Thyroid gland (tissue), 4 donors: ENCODE results near the gene CTNNBL1.

Source experiments
- CTCF ChIP-seq, 6 experiments: fragments of 200-600 bp in 3 of 6; fragments of 450-650 bp in 3 of 6; sonication (generic) in 3 of 6; IDR thresholded peaks; one replicate each; pipeline ENCODE4 v1.5.1; 2016 to 2019; ENCODE audit warnings: antibody characterized with exemption in 6 of 6, mild to moderate bottlenecking in 2 of 6, inconsistent platforms in 1 of 6, moderate library complexity in 1 of 6
- POLR2A ChIP-seq, 2 donors: fragments of 450-650 bp; IDR thresholded peaks; one replicate each; pipeline ENCODE4 v1.6.1; 2017; ENCODE audit warnings: antibody characterized with exemption in 2 of 2, mild to moderate bottlenecking in 2 of 2, moderate library complexity in 1 of 2

DNA sequence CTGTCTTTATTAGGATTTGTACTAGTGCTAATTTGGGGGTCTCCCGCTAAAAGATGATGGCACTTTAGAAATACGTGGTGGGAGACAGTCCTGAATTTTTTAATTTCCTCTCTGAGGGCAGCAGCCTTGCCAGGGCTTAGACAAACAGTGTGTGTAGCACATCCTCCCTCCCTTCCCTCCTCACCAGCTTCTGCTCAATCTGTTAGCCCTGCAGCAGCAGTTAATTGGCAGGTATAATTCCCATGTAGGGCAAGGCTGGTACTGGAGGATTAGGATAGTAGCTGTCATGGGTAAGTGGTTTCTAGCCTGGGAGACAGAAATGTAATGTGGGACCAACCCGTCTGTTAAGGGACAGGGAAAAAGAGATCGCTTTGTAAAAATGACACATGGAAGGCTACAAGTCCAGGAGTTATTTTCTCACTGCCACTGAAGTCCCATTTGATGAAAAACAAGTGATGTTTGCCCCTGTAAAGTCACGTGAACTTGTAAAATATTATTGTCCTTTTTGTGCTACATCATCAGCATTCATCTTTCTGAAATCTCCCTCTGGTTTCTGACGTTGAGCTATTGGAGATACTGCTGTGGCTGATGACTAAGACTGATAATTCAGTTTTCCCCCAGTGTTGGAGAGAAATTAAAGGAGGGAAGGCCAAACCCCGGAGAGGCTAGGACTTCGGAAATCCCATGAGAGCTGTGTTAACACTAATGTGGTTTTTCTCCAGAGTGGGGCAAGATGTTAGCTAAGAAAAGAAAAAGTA is 40.6 kb downstream of the CTNNBL1 start:
- TF ChIP-seq CTCF (IDR thresholded peaks at IDR 0.05): no peak
- TF ChIP-seq POLR2A (IDR thresholded peaks at IDR 0.05): no peak
